Esophagus muscularis mucosa (tissue), 4 donors: ENCODE results near the gene TM4SF5. TPM values are rescaled to one million over a fixed set of nuclear protein-coding genes. Genes with fewer than 3 reads are reported as not detected.

Experiments used
- DNase-seq: peaks from one replicate; pipeline ENCODE4 v3.0.0-alpha.2; 2017; ENCODE audit errors: extremely low spot score
- H3K27ac ChIP-seq, 4 donors: fragments of 200-600 bp; sonication (generic); replicated peaks in 1 of 4; 1 replicate in 3 of 4; 2 replicates in 1 of 4; pipeline ENCODE4 v1.5.1; 2016 to 2019; ENCODE audit warnings: mild to moderate bottlenecking in 1 of 4
- H3K27me3 ChIP-seq, 4 donors: fragments of 200-600 bp; sonication (generic); one replicate each; pipeline versions ENCODE4 v1.5.1 to v1.6.0; 2016 to 2019
- H3K36me3 ChIP-seq, 4 donors: fragments of 200-600 bp; sonication (generic); one replicate each; pipeline ENCODE4 v1.5.1; 2016 to 2019
- H3K4me1 ChIP-seq, 4 donors: fragments of 200-600 bp; sonication (generic); one replicate each; pipeline ENCODE4 v1.5.1; 2016 to 2019
- H3K4me3 ChIP-seq, 4 donors: fragments of 200-600 bp; sonication (generic); 1 replicate in 2 of 4; 2 replicates in 2 of 4; pipeline ENCODE4 v1.5.1; 2016 to 2019; ENCODE audit warnings: mild to moderate bottlenecking in 4 of 4, moderate library complexity in 1 of 4
- H3K9me3 ChIP-seq, 4 donors: fragments of 200-600 bp; sonication (generic); 1 replicate in 3 of 4; 2 replicates in 1 of 4; pipeline ENCODE4 v1.5.1; 2016 to 2019
- CTCF ChIP-seq, 3 experiments: fragments of 200-600 bp in 2 of 3; fragments of 450-650 bp in 1 of 3; sonication (generic) in 2 of 3; IDR thresholded peaks; one replicate each; pipeline ENCODE4 v1.5.1; 2017 to 2019; ENCODE audit warnings: antibody characterized with exemption in 3 of 3, mild to moderate bottlenecking in 2 of 3, moderate library complexity in 1 of 3
- EP300 ChIP-seq: sonication (generic); formaldehyde crosslinking; IDR thresholded peaks from one replicate; pipeline ENCODE4 v1.6.1; 2017; ENCODE audit warnings: antibody characterized with exemption
- POLR2A ChIP-seq: fragments of 450-650 bp; IDR thresholded peaks from one replicate; pipeline ENCODE4 v1.6.1; 2017; ENCODE audit warnings: antibody characterized with exemption, moderate library complexity, mild to moderate bottlenecking, low read depth
- POLR2AphosphoS5 ChIP-seq, 2 donors: sonication (generic); formaldehyde crosslinking; IDR thresholded peaks; one replicate each; pipeline ENCODE4 v1.6.1; 2017; ENCODE audit warnings: antibody characterized with exemption in 2 of 2
- WGBS: methylation state at CpG from one replicate; pipeline ENCODE4 v1.1.5; 2018; 5-methylcytosine and 5-hydroxymethylcytosine counted together
- intact Hi-C: fragments of 100-400 bp; cut with DNase I; formaldehyde crosslinking; loops from one replicate; pipeline ENCODE4 v1.15.1; 2023
- total RNA-seq, 4 donors: library from RNA; depleted of rRNA; stranded (reverse); fragments of >200 nt; gene quantifications; one replicate each; pipeline versions ENCODE4 v1.1.0 to v1.2.1, GENCODE V29; 2016

TM4SF5 gene
- total RNA-seq, 4 donors from 2014 or later: not detected

DNA sequence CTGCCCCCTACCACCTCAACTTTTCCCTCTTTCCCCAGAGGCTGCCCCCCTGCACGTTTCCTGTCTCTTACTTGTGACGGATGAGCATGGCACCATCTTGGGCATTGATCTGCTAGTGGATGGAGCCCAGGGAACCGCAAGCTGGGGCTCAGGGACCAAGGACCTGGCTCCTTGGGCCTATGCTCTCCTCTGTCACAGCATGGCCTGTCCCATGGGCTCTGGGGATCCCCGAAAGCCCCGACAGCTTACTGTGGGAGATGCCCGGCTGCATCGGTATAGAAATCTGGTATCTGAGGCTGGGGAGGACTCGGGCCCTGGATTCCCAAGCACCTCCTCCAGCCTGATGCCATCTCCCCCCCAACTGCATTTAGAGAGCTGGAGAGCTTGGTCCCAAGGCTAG is 30.1 kb upstream of the TM4SF5 start:
- Histone ChIP-seq H3K27ac (no peak overlapping the region), H3K27me3 (peaks cover 0 to 33% (median 16%) of the 10 kb centered on the region in 4 donors), H3K9me3 (no peaks in the 10 kb centered on the region), H3K36me3 (no peaks in the 10 kb centered on the region), H3K4me1 (peaks cover 10 to 30% (median 30%) of the 10 kb centered on the region in 4 donors), H3K4me3 (no peak overlapping the region)
- intact Hi-C loops: no loop called here
- 98% methylated on average over 8 of the region's 8 CpGs for WGBS
- no peak for DNase-seq
- no peak for TF ChIP-seq CTCF (IDR thresholded peaks at IDR 0.05)
- no peak for TF ChIP-seq POLR2A
- TF ChIP-seq EP300: no peak
- no peak for TF ChIP-seq POLR2AphosphoS5 (IDR thresholded peaks at IDR 0.05)

GRCh38 chr17:4742133-4742532 is 29.6 kb upstream of the TM4SF5 start:
- H3K27ac ChIP-seq: no peak overlapping the region
- no peak for TF ChIP-seq POLR2A
- TF ChIP-seq CTCF (IDR thresholded peaks at IDR 0.05): no peak
- TF ChIP-seq POLR2AphosphoS5 (IDR thresholded peaks at IDR 0.05): no peak
- TF ChIP-seq EP300: no peak
- H3K4me3 ChIP-seq: no peak overlapping the region
- 95% methylated on average over 9 of the region's 9 CpGs for WGBS
- H3K36me3 ChIP-seq: no peaks in the 10 kb centered on the region
- H3K9me3 ChIP-seq: no peaks in the 10 kb centered on the region
- H3K4me1 ChIP-seq: peaks cover 10 to 30% (median 30%) of the 10 kb centered on the region in 4 donors
- peaks cover 0 to 37% (median 16%) of the 10 kb centered on the region in 4 donors for H3K27me3 ChIP-seq
- intact Hi-C loops: no loop called here
- DNase-seq: no peak

- no peak overlapping the region for H3K4me3 ChIP-seq
- no peaks in the 10 kb centered on the region for H3K9me3 ChIP-seq
- H3K36me3 ChIP-seq: no peaks in the 10 kb centered on the region
- peaks cover 0 to 37% (median 16%) of the 10 kb centered on the region in 4 donors for H3K27me3 ChIP-seq
- no peak overlapping the region for H3K27ac ChIP-seq
- H3K4me1 ChIP-seq: peaks cover 10 to 30% (median 30%) of the 10 kb centered on the region in 4 donors
- no peak for DNase-seq
- 85% methylated on average over 7 of the region's 10 CpGs for WGBS
- intact Hi-C loops: no loop called here
- no peak for TF ChIP-seq EP300
- TF ChIP-seq POLR2AphosphoS5 (IDR thresholded peaks at IDR 0.05): no peak
- TF ChIP-seq POLR2A: no peak
- TF ChIP-seq CTCF (IDR thresholded peaks at IDR 0.05): no peak
Measured at GRCh38 chr17:4742629-4743028, 29.1 kb upstream of the TM4SF5 start.

GRCh38 chr17:4743216-4743615 is 28.5 kb upstream of the TM4SF5 start:
- peaks cover 0 to 41% (median 16%) of the 10 kb centered on the region in 4 donors for H3K27me3 ChIP-seq
- H3K4me3 ChIP-seq: no peak overlapping the region
- no peak for DNase-seq
- H3K36me3 ChIP-seq: no peaks in the 10 kb centered on the region
- no peak overlapping the region for H3K27ac ChIP-seq
- intact Hi-C loops: no loop called here
- WGBS: 96% methylated on average over 8 of the region's 8 CpGs
- no peaks in the 10 kb centered on the region for H3K9me3 ChIP-seq
- H3K4me1 ChIP-seq: peaks cover 10 to 28% (median 27%) of the 10 kb centered on the region in 4 donors
- TF ChIP-seq CTCF (IDR thresholded peaks at IDR 0.05) (no peak), POLR2AphosphoS5 (IDR thresholded peaks at IDR 0.05) (no peak), POLR2A (no peak)

- peaks cover 3 to 21% (median 21%) of the 10 kb centered on the region in 4 donors for H3K4me1 ChIP-seq
- intact Hi-C loops: no loop called here
- no peaks in the 10 kb centered on the region for H3K9me3 ChIP-seq
- TF ChIP-seq POLR2A (no peak), CTCF (IDR thresholded peaks at IDR 0.05) (no peak), EP300 (no peak), POLR2AphosphoS5 (IDR thresholded peaks at IDR 0.05) (no peak)
- H3K27me3 ChIP-seq: peaks cover 0 to 48% (median 16%) of the 10 kb centered on the region in 4 donors
- 96% methylated on average over 7 of the region's 9 CpGs for WGBS
- H3K27ac ChIP-seq: no peak overlapping the region
- DNase-seq: no peak
- no peak overlapping the region for H3K4me3 ChIP-seq
- H3K36me3 ChIP-seq: no peaks in the 10 kb centered on the region
Measured at GRCh38 chr17:4743898-4744297, 27.8 kb upstream of the TM4SF5 start.
